H9 (cell line): Measurements from ENCODE around the gene GRK1. TPM values are rescaled to one million over a fixed set of nuclear protein-coding genes. Genes with fewer than 3 reads are reported as not detected.

Experiments used
- DNase-seq: peaks from one replicate; pipeline ENCODE4 v3.0.0-alpha.2; 2017
- H2AFZ ChIP-seq: one replicate; pipeline ENCODE4 v1.6.1; 2013; ENCODE audit warnings: mild to moderate bottlenecking, low read length, control low read depth, moderate library complexity
- H2AK5ac ChIP-seq: 2 replicates; pipeline ENCODE4 v1.6.1; 2013; ENCODE audit warnings: low read length, control low read depth, mixed read lengths; ENCODE audit not compliant: insufficient read length
- H2BK120ac ChIP-seq: one replicate; pipeline ENCODE4 v1.6.1; 2013; ENCODE audit warnings: low read depth, mild to moderate bottlenecking, low read length, control low read depth, inconsistent platforms; ENCODE audit not compliant: poor library complexity, severe bottlenecking
- H2BK12ac ChIP-seq: 2 replicates; pipeline ENCODE4 v1.6.1; 2013; ENCODE audit warnings: low read length, control low read depth, mixed read lengths, low read depth; ENCODE audit not compliant: insufficient read length
- H2BK15ac ChIP-seq: 2 replicates; pipeline ENCODE4 v1.6.1; 2013; ENCODE audit warnings: low read depth, low read length, control low read depth
- H2BK20ac ChIP-seq: one replicate; pipeline ENCODE4 v1.6.1; 2013; ENCODE audit warnings: low read depth, mild to moderate bottlenecking, low read length, control low read depth, inconsistent platforms; ENCODE audit not compliant: poor library complexity, severe bottlenecking
- H2BK5ac ChIP-seq: 2 replicates; pipeline ENCODE4 v1.6.1; 2013; ENCODE audit warnings: low read length, control low read depth, mixed read lengths; ENCODE audit not compliant: insufficient read length
- H3K14ac ChIP-seq: 2 replicates; pipeline ENCODE4 v1.6.1; 2013; ENCODE audit warnings: low read length, control low read depth; ENCODE audit not compliant: insufficient read depth
- H3K18ac ChIP-seq: 2 replicates; pipeline ENCODE4 v1.6.1; 2013; ENCODE audit warnings: low read depth, mild to moderate bottlenecking, mixed read lengths, low read length, control low read depth; ENCODE audit not compliant: insufficient read length
- H3K23ac ChIP-seq: 2 replicates; pipeline ENCODE4 v1.6.1; 2013; ENCODE audit warnings: low read length, control low read depth, mixed read lengths, low read depth; ENCODE audit not compliant: insufficient read length
- H3K23me2 ChIP-seq: 2 replicates; pipeline ENCODE4 v1.6.1; 2013; ENCODE audit warnings: low read depth, mild to moderate bottlenecking, mixed read lengths, low read length, control low read depth; ENCODE audit not compliant: insufficient read length, poor library complexity, severe bottlenecking
- H3K27ac ChIP-seq: 2 replicates; pipeline ENCODE4 v1.5.1; 2013; ENCODE audit warnings: low read length, control low read depth, mixed read lengths, low read depth; ENCODE audit not compliant: insufficient read length
- H3K27me3 ChIP-seq: 2 replicates; pipeline ENCODE4 v1.6.1; 2013; ENCODE audit warnings: low read length, control low read depth, inconsistent platforms; ENCODE audit not compliant: insufficient read depth
- H3K4ac ChIP-seq: 2 replicates; pipeline ENCODE4 v1.6.1; 2013; ENCODE audit warnings: low read depth, mild to moderate bottlenecking, control low read depth, inconsistent platforms, low read length, moderate library complexity
- H3K4me1 ChIP-seq: 2 replicates; pipeline ENCODE4 v1.6.1; 2013; ENCODE audit warnings: low read length, control low read depth, inconsistent platforms; ENCODE audit not compliant: insufficient read depth
- H3K4me2 ChIP-seq: 2 replicates; pipeline ENCODE4 v1.6.1; 2013; ENCODE audit warnings: low read length, control low read depth, mixed read lengths; ENCODE audit not compliant: insufficient read length, insufficient read depth
- H3K56ac ChIP-seq: 2 replicates; pipeline ENCODE4 v1.6.1; 2013; ENCODE audit warnings: low read depth, mild to moderate bottlenecking, mixed read lengths, low read length, control low read depth; ENCODE audit not compliant: insufficient read length
- H3K79me1 ChIP-seq: 2 replicates; pipeline ENCODE4 v1.6.1; 2013; ENCODE audit warnings: low read depth, mild to moderate bottlenecking, moderate library complexity, low read length, control low read depth, inconsistent platforms; ENCODE audit not compliant: insufficient read depth, poor library complexity, severe bottlenecking
- H3K79me2 ChIP-seq: 2 replicates; pipeline ENCODE4 v1.6.1; 2013; ENCODE audit warnings: low read length, control low read depth, inconsistent platforms; ENCODE audit not compliant: insufficient read depth
- H3K9ac ChIP-seq: 2 replicates; pipeline ENCODE4 v1.6.1; 2013; ENCODE audit warnings: low read length, control low read depth, mixed read lengths; ENCODE audit not compliant: insufficient read length; ENCODE audit errors: extremely low read depth
- H3K9me3 ChIP-seq: one replicate; pipeline ENCODE4 v1.6.1; 2013; ENCODE audit warnings: low read depth, low read length, inconsistent platforms; ENCODE audit not compliant: control insufficient read depth
- H3T11ph ChIP-seq: one replicate; pipeline ENCODE4 v1.6.1; 2013; ENCODE audit warnings: mild to moderate bottlenecking, low read length, control low read depth, inconsistent platforms
- H4K20me1 ChIP-seq: one replicate; pipeline ENCODE4 v1.6.1; 2013; ENCODE audit not compliant: control insufficient read depth, insufficient read length, insufficient read depth
- H4K5ac ChIP-seq: 2 replicates; pipeline ENCODE4 v1.6.1; 2013; ENCODE audit warnings: low read depth, mild to moderate bottlenecking, mixed read lengths, low read length, control low read depth; ENCODE audit not compliant: insufficient read length
- H4K8ac ChIP-seq: replicated peaks from 2 replicates; pipeline ENCODE4 v1.6.1; 2013; ENCODE audit warnings: low read length, control low read depth, mixed read lengths, low read depth; ENCODE audit not compliant: insufficient read length
- H4K91ac ChIP-seq: 2 replicates; pipeline ENCODE4 v1.6.1; 2013; ENCODE audit warnings: low read depth, mild to moderate bottlenecking, moderate library complexity, mixed read lengths, low read length, control low read depth; ENCODE audit not compliant: insufficient read length
- H3K27ac Mint-ChIP-seq, 3 experiments: 2 replicates in 2 of 3; 3 replicates in 1 of 3; pipeline ENCODE4 v1.8.0; 2020 to 2021; ENCODE audit warnings: mixed read lengths in 3 of 3, mild to moderate bottlenecking in 1 of 3, moderate library complexity in 1 of 3
- H3K27me3 Mint-ChIP-seq: 2 replicates; pipeline ENCODE4 v1.8.0; 2021; ENCODE audit warnings: low read depth, mild to moderate bottlenecking, moderate library complexity, mixed read lengths
- H3K36me3 Mint-ChIP-seq, 3 experiments: 2 replicates in 2 of 3; 3 replicates in 1 of 3; pipeline ENCODE4 v1.8.0; 2020 to 2021; ENCODE audit warnings: low read depth in 3 of 3, mixed read lengths in 3 of 3; ENCODE audit not compliant: insufficient read depth in 1 of 3
- H3K4me1 Mint-ChIP-seq, 2 experiments: 2 replicates each; pipeline ENCODE4 v1.8.0; 2020; ENCODE audit warnings: mixed read lengths in 2 of 2
- H3K4me3 Mint-ChIP-seq, 2 experiments: 2 replicates in 1 of 2; 3 replicates in 1 of 2; pipeline ENCODE4 v1.8.0; 2020 to 2021; ENCODE audit warnings: mild to moderate bottlenecking in 2 of 2, mixed read lengths in 2 of 2, moderate library complexity in 1 of 2
- H3K9me3 Mint-ChIP-seq, 2 experiments: 2 replicates in 1 of 2; 3 replicates in 1 of 2; pipeline ENCODE4 v1.8.0; 2020; ENCODE audit warnings: mild to moderate bottlenecking in 2 of 2, mixed read lengths in 2 of 2, moderate library complexity in 1 of 2
- CTCF ChIP-seq: fragments of 200-600 bp; sonication (generic); conservative IDR thresholded peaks from 3 replicates; pipeline ENCODE4 v1.8.0; 2021; ENCODE audit warnings: antibody characterized with exemption, mild to moderate bottlenecking
- WGBS: extraction: QIAGEN DNeasy Blood & Tissue Kit; methylation state at CpG from one replicate; pipeline ENCODE4 v1.1.7; 2013; ENCODE audit warnings: missing lambda C conversion rate, low lambda C conversion rate, mixed read lengths; ENCODE audit not compliant: insufficient read length; ENCODE audit errors: extremely low coverage; 5-methylcytosine and 5-hydroxymethylcytosine counted together
- total RNA-seq: library from RNA; stranded (reverse); gene quantifications from 2 replicates; pipeline ENCODE4 v1.2.1, GENCODE V29; 2021

GRK1 gene
- total RNA-seq, 1 experiment from 2014 or later: 0.31 TPM

DNA sequence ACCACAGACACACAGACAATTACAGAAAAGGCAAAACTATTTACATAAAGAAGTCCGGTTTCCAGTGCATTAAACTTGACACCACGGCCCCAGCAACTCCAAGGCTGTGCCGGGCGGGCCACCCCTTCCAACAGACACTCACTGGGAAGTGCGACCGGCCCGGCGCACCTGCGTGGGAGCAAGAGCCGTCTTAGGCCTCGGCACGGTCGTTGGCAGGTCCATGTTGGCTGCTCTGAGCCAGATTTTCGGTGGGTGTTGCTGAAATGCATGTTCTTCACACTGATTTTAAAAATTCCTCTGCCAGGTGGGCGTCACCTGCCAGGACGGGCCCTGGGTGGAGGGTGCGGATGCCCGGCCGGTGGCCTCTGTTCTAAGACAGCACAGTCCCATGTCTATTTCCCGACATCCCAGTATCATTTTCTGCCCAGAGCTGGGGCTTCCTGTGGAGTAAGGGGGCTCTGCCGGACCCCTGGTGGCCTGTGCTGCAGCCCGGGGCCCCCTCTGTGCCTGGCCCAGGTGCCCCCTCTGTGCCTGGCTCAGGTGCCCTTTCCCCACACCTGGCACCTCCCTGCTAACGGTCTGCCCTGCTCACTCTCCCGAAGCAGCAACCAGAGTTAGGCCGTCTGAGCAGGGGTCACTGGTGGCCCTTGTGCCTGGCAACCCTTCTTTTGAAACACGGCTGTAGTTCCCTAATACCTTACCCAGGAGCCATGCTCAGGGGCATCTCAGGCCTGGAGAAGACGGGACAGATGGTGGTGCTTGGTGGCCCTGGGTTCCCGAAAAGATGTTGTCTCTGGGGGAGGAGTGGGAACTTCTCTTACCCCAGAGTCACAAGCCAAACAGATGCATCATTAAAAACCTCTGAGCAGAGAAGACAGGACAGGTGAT, 101.2 kb downstream of the GRK1 start:
- no peak overlapping the region for H3K56ac ChIP-seq
- Mint-ChIP-seq H3K36me3 (no peaks in the 10 kb centered on the region; a peak in 2 of 7 replicates), H3K27me3 (peaks cover 7% of the 10 kb centered on the region), H3K4me1 (peaks cover 7 to 19% of the 10 kb centered on the region in 2 experiments), H3K27ac (peak overlapping the region in 1 of 3 experiments; percentile 48; a peak in 1 of 7 replicates), H3K9me3 (peaks cover 0 to 4% of the 10 kb centered on the region in 2 experiments; a peak in 2 of 5 replicates), H3K4me3 (no peak overlapping the region)
- no peak overlapping the region for H3T11ph ChIP-seq
- H3K79me2 ChIP-seq: no peaks in the 10 kb centered on the region
- no peak overlapping the region for H3K4me2 ChIP-seq
- no peaks in the 10 kb centered on the region for H4K20me1 ChIP-seq
- no peaks in the 10 kb centered on the region for H3K4me1 ChIP-seq
- H2AFZ ChIP-seq: no peak overlapping the region
- no peak for TF ChIP-seq CTCF
- no peak overlapping the region for H2BK15ac ChIP-seq
- no peak overlapping the region for H2BK5ac ChIP-seq
- H3K23ac ChIP-seq: no peak overlapping the region
- H3K14ac ChIP-seq: no peak overlapping the region
- no peak overlapping the region for H4K8ac ChIP-seq
- no peak overlapping the region for H4K5ac ChIP-seq
- no peak overlapping the region for H2AK5ac ChIP-seq
- no peaks in the 10 kb centered on the region for H3K9me3 ChIP-seq
- H4K91ac ChIP-seq: no peak overlapping the region
- no peak overlapping the region for H3K18ac ChIP-seq
- H3K27ac ChIP-seq: no peak overlapping the region
- no peak overlapping the region for H3K4ac ChIP-seq
- no peak overlapping the region for H2BK120ac ChIP-seq
- H2BK12ac ChIP-seq: no peak overlapping the region
- H3K9ac ChIP-seq: peak overlapping the region; percentile 13
- no peak overlapping the region for H2BK20ac ChIP-seq
- no peaks in the 10 kb centered on the region for H3K23me2 ChIP-seq
- H3K79me1 ChIP-seq: no peaks in the 10 kb centered on the region
- no peaks in the 10 kb centered on the region for H3K27me3 ChIP-seq
- DNase-seq: no peak
- no CpG with 5 or more reads among the region's 28 CpGs for WGBS
